Fibroblast of mammary gland (primary cell): ENCODE data around the gene CLEC16A.

Experiments
- DNase-seq: peaks from one replicate; pipeline ENCODE4 v3.0.0-alpha.2; 2010; ENCODE audit warnings: low read depth
- H3K4me3 ChIP-seq: 2 replicates; pipeline ENCODE4 v1.5.1; 2011; ENCODE audit warnings: low read depth, mild to moderate bottlenecking, low read length, moderate library complexity; ENCODE audit not compliant: control insufficient read depth
- TF ChIP-seq, protein P1 (sequence below): conservative IDR thresholded peaks from 2 replicates; pipeline ENCODE4 v1.5.1; 2011; ENCODE audit warnings: low read depth, low read length, inconsistent platforms; ENCODE audit not compliant: control insufficient read depth, insufficient read depth

The CLEC16A gene

DNA sequence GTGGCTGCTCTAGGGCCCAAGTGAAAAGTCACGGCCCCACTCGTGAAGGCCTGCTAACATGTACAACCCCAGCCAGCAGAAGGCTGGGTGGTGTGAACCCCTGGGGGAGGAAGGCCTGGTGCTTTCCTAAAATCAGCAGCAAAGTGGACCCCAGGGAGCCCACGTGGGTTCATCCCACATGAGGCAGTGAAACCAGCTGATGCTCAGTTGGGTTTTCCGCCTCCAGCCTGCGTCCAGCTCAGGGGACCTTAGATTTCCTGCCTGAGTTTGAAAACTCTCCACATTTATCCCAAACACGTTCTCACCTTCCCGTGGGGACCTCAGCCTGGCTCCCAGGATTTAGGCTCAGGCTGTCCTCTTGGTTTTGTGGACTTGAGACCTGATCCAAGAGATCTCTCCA is 225.8 kb downstream of the CLEC16A start:
- H3K4me3 ChIP-seq: no peak overlapping the region
- DNase-seq: no peak
- TF ChIP-seq, protein P1, sequence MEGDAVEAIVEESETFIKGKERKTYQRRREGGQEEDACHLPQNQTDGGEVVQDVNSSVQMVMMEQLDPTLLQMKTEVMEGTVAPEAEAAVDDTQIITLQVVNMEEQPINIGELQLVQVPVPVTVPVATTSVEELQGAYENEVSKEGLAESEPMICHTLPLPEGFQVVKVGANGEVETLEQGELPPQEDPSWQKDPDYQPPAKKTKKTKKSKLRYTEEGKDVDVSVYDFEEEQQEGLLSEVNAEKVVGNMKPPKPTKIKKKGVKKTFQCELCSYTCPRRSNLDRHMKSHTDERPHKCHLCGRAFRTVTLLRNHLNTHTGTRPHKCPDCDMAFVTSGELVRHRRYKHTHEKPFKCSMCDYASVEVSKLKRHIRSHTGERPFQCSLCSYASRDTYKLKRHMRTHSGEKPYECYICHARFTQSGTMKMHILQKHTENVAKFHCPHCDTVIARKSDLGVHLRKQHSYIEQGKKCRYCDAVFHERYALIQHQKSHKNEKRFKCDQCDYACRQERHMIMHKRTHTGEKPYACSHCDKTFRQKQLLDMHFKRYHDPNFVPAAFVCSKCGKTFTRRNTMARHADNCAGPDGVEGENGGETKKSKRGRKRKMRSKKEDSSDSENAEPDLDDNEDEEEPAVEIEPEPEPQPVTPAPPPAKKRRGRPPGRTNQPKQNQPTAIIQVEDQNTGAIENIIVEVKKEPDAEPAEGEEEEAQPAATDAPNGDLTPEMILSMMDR: no peak

DNA sequence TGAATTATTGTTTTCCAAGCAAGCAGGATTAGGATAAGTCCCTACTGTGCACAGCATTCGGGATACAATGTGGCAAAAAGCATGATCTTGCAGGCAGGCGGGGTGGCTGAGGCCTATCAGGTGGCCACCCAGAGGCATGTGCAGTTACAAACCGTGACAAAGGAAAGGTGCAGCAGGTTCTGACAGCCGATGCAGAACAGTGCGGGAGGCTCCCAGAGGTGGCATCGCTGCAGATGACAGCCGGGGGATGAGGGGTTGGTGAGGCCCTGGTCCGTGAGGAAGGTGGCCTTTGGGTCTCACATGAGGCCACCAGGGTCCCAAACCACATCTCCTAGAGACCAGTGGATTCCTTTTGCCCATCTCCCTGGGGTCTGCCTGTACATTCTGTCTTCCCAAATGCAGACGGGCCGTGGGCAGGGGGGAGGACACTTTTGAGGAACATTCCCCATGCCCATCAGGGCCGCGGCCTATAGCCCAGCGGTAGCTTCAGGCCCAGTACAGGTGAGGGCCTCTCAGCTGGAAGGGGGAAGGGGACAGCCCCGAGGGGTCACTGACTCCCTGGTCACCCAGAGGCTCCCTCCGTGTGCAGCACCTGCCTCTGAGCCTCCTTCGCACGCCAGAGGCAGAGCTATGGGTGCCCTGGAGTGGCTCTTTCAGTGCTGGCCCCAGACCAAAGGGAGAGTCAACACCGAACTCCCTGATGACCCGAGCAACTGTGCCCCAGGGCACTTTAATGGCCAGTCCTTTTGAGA is 226.5 kb downstream of the CLEC16A start:
- no peak overlapping the region for H3K4me3 ChIP-seq
- TF ChIP-seq, protein P1: no peak
- no peak for DNase-seq

DNA sequence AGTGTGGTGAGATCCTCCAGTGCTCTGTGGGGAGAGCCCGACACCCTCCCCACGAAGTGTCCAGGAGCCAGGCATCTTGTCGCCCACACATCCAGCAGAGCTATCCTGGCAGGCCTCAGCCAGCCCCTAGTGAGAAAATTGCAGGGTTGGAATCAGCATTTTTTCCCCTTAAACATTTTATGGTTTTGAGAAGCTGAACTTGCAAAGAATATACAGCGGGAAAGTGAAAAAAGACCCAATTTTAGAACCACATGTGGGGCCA is 227.0 kb downstream of the CLEC16A start:
- no peak for DNase-seq
- TF ChIP-seq, protein P1: no peak

DNA sequence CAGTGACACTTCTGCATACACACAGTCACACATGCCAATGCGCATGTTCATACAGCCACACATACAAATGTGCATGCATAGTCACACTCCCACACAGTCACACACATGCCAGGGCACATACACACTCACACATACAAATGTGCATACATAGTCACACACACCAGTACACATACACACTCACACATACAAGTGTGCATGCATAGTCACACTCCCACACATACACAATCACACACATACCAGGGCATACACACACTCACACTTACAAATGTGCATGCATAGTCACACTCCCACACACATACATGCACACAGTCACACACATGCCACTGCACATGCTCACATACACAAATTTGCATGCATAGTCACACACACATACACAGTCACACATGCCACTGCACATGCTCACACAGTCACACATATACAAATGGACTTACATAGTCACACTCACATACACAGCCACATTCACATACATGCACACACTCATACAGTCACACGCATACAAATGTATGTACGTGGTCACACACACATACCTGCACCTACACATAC is 227.5 kb downstream of the CLEC16A start:
- no peak for DNase-seq
- TF ChIP-seq, protein P1: no peak
- no peak overlapping the region for H3K4me3 ChIP-seq

More for the DNA sequence above, 227.0 kb downstream of the CLEC16A start:
- H3K4me3 ChIP-seq: no peak overlapping the region

DNA sequence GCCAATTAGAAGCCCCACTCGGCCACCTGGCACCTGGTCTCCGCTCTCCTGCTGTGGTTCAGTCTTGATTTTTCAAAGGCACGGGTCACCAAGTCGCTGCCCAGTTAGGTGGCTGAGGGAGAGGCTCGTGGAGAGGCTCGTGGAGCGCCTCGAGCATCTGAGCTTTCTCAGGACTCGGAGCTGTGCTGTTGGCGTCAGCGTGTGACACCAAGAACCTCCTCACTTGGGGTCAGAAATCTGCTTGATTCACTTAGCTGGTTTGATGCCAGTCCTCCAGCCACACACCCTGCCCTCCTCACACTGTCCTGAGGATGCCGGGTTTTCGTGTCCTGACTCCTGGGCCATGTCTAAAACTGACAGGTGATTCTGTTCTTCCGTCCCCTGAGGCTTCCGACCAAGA is 229.1 kb downstream of the CLEC16A start:
- DNase-seq: no peak
- no peak overlapping the region for H3K4me3 ChIP-seq
- TF ChIP-seq, protein P1: no peak

DNA sequence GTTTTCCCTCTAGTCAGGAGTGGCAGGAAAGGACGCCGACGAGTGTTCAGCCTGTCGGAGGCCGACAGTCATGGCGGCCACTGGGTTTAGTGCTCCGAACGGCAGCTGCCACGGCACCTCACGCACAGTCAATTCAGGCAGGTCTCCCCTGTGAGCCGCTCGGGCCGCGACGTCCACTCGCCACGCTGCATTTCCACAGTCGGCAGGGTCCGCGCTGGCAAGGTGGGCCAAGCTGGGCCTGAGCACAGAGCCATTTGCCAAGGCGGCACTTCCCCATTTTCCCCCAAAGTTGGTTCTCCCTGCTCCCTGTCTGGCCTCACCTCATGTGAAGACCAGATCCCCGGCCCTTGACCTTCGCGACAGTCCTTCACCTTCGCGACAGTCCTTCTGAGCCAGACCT is 229.8 kb downstream of the CLEC16A start:
- DNase-seq: no peak
- TF ChIP-seq, protein P1: no peak
- no peak overlapping the region for H3K4me3 ChIP-seq

DNA sequence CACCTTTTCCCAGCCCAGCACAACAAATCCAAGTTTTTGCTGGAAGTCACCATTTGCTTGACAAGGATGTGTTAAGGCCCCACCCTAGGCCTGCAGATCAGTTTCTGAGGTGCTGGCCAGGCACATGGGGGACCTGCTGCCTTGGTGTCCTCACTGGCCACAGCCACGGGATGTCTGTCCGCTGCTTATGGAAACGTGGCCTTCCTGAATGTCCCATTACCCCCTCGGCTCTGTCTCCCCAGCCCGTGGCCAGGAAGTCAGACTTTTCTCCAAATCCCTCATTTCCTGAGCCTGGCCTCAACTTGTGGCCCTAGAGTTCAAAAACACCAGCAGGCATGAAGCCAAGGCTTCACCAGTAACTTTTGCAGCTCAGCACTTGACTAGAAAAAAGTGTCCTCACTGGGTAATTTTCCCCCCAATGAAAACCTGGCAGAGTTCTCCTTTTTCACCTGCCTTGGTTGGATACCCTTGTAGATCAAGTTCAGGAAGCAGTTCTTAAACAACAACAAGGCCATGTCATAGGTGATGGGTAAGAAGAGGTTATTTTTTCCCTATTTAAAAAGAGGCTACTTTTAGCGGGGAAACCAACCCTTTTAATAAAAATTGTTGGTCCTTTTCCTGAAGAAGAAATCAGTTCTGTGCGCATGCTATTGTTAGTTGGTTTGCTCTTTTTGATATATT is 230.9 kb downstream of the CLEC16A start:
- no peak for DNase-seq
- TF ChIP-seq, protein P1: no peak
- H3K4me3 ChIP-seq: no peak overlapping the region
